ENCODE measurements around the gene MEF2D.

MEF2D gene

DNA sequence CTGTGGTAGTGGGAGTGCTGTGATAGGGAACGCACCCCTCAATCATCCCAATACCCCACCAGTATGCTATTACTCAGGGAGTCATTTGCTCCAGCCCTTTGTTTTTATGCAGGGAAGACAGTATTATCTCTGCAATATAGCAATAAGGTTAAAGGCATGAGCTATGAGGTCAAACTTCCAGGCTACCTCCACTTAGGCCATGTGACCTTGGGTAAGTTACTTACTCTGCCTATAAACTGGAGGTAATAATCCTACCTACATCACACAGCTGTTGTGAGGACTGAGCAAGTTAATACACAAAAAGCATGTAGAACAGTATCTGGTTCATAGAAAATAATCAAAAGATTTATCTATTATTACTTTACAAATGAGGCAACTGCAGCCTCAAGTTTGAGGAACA lies 30.1 kb downstream of the MEF2D start:
- H3K4me3 ChIP-seq (ENCODE audit: severe bottlenecking): no peak overlapping the region
- TF ChIP-seq, protein P1, sequence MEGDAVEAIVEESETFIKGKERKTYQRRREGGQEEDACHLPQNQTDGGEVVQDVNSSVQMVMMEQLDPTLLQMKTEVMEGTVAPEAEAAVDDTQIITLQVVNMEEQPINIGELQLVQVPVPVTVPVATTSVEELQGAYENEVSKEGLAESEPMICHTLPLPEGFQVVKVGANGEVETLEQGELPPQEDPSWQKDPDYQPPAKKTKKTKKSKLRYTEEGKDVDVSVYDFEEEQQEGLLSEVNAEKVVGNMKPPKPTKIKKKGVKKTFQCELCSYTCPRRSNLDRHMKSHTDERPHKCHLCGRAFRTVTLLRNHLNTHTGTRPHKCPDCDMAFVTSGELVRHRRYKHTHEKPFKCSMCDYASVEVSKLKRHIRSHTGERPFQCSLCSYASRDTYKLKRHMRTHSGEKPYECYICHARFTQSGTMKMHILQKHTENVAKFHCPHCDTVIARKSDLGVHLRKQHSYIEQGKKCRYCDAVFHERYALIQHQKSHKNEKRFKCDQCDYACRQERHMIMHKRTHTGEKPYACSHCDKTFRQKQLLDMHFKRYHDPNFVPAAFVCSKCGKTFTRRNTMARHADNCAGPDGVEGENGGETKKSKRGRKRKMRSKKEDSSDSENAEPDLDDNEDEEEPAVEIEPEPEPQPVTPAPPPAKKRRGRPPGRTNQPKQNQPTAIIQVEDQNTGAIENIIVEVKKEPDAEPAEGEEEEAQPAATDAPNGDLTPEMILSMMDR (IDR thresholded peaks at IDR 0.05; ENCODE audit: poor library complexity, severe bottlenecking): no peak
- peaks cover 60% of the 10 kb centered on the region for H3K36me3 ChIP-seq (ENCODE audit: low read depth)
- no peaks in the 10 kb centered on the region for H3K27me3 ChIP-seq (ENCODE audit: insufficient read depth, poor library complexity, severe bottlenecking)
- no peak overlapping the region for H3K27ac ChIP-seq (ENCODE audit: poor library complexity, severe bottlenecking)
- DNase-seq (ENCODE audit: low spot score): no peak
- ATAC-seq (ENCODE audit: low read depth): no peak
- H3K9me3 ChIP-seq (ENCODE audit: severe bottlenecking): no peaks in the 10 kb centered on the region
- peaks cover under 1% of the 10 kb centered on the region for H3K4me1 ChIP-seq (ENCODE audit: insufficient read depth, poor library complexity, severe bottlenecking)

DNA sequence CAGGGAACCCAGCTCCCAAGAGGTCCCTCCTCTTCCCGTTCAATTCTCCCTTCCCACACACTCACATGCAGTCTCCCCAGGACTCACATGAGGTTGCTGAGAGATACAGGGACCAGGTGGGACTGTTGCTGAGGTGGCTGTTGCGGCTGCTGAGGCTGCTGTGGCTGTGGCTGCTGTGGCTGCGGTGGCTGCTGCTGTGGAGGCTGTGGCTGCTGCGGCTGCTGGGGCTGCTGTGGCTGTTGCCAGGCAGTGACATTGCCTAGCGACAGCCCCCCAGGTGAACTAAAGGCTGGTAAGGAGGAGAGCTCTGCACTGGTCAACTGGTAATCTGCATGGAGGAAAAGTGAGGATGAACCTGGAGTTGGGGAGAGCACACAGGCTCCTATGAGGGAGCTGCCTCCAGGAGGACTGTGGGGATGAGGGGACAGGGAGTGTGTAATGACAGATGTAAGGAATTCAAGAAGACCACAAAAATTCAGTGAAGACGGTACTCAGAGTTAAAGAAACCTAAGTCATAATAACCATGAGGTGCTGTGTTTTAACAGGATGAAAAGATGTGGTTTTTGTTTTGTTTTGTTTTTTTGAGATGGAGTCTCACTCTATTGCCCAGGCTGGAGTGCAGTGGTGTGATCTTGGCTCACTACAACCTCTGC lies 31.8 kb downstream of the MEF2D start:
- Histone ChIP-seq H3K4me3 (ENCODE audit: severe bottlenecking) (no peak overlapping the region), H3K27ac (ENCODE audit: poor library complexity, severe bottlenecking) (no peak overlapping the region), H3K4me1 (ENCODE audit: insufficient read depth, poor library complexity, severe bottlenecking) (peaks cover 15% of the 10 kb centered on the region), H3K27me3 (ENCODE audit: insufficient read depth, poor library complexity, severe bottlenecking) (no peaks in the 10 kb centered on the region), H3K9me3 (ENCODE audit: severe bottlenecking) (no peaks in the 10 kb centered on the region), H3K36me3 (ENCODE audit: low read depth) (peaks cover 44% of the 10 kb centered on the region)
- TF ChIP-seq, protein P1 (IDR thresholded peaks at IDR 0.05; ENCODE audit: poor library complexity, severe bottlenecking): no peak
- DNase-seq (ENCODE audit: low spot score) (no peak), ATAC-seq (ENCODE audit: low read depth) (no peak)

DNA sequence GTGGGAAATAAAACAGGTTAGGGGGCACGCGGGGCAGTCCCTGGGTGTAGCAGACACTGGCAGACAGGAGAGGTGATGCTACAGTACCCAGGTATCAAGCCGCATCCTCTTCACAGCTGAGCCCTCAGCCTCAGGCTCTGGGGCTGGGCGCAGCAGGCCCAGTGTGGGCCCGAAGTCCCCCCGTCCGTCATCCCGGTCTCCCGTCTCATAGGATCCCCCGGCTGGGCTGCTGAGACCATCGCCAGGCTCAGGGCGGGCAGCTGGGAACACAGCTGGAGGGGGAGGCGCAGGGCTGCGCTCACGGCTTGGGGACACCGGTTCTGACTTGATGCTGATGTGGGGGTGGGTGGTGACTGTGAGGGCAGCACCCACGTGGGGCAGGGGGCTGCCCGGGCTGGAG lies 32.7 kb downstream of the MEF2D start:
- TF ChIP-seq, protein P1 (IDR thresholded peaks at IDR 0.05; ENCODE audit: poor library complexity, severe bottlenecking): no peak
- DNase-seq (ENCODE audit: low spot score) (no peak), ATAC-seq (ENCODE audit: low read depth) (no peak)
- Histone ChIP-seq H3K27ac (ENCODE audit: poor library complexity, severe bottlenecking) (no peak overlapping the region), H3K36me3 (ENCODE audit: low read depth) (peaks cover 34% of the 10 kb centered on the region), H3K27me3 (ENCODE audit: insufficient read depth, poor library complexity, severe bottlenecking) (no peaks in the 10 kb centered on the region), H3K4me1 (ENCODE audit: insufficient read depth, poor library complexity, severe bottlenecking) (peaks cover 24% of the 10 kb centered on the region), H3K4me3 (ENCODE audit: severe bottlenecking) (no peak overlapping the region), H3K9me3 (ENCODE audit: severe bottlenecking) (no peaks in the 10 kb centered on the region)

DNA sequence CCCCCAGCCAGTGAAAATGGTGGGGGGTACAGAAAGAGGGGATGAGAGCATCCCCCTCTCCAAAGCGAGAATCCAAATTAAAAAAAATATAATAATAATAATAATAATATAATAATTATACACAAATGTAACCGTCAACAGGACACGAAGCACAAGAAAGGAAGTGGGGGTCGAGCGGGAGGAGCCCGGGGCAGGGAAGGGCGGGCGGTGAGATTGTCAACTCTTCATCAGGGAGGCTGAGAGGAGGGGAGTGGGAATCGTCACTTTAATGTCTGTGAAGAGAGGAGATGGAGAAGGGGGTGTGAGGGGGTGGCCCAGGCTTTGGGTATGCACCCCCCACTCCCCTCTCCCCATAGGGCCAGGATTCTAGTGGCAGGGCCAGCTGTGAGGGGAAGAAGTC lies 33.2 kb downstream of the MEF2D start:
- Histone ChIP-seq H3K4me3 (ENCODE audit: severe bottlenecking) (no peak overlapping the region), H3K36me3 (ENCODE audit: low read depth) (peaks cover 30% of the 10 kb centered on the region), H3K9me3 (ENCODE audit: severe bottlenecking) (no peaks in the 10 kb centered on the region), H3K27ac (ENCODE audit: poor library complexity, severe bottlenecking) (no peak overlapping the region), H3K4me1 (ENCODE audit: insufficient read depth, poor library complexity, severe bottlenecking) (peaks cover 25% of the 10 kb centered on the region), H3K27me3 (ENCODE audit: insufficient read depth, poor library complexity, severe bottlenecking) (no peaks in the 10 kb centered on the region)
- TF ChIP-seq, protein P1 (IDR thresholded peaks at IDR 0.05; ENCODE audit: poor library complexity, severe bottlenecking): no peak
- no peak for DNase-seq (ENCODE audit: low spot score)
- ATAC-seq (ENCODE audit: low read depth): no peak

DNA sequence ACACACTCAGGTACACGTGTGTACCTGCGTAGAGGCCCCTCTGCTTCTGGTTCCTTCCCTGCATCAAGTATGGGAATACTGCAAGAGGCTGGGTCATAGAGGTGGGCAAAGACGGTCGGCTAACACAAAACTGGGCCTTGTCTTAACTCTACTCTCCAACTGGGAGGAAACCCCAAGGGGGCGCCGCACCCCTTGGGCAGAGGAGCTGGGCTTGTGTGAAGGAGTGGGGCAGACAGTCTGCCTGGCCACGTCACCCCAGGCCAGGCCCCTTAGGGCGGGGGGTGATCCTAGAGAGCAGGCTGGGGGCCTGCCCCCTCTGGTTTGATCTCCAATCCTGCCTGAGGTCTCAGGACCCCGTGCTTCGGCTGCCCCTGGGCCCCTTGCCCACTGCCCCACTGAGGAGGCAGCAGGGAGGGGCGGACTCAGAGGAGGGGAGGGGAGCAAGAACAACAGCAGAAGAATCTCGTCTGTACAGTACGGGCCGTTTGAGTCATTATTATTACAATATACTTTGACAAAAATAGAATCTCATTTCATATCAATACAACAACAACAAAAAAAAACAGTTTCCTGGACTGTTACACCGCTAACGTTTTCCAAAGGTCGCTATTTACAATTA lies 34.7 kb downstream of the MEF2D start:
- Histone ChIP-seq H3K9me3 (ENCODE audit: severe bottlenecking) (no peaks in the 10 kb centered on the region), H3K36me3 (ENCODE audit: low read depth) (peaks cover 24% of the 10 kb centered on the region), H3K4me1 (ENCODE audit: insufficient read depth, poor library complexity, severe bottlenecking) (peaks cover 31% of the 10 kb centered on the region), H3K27ac (ENCODE audit: poor library complexity, severe bottlenecking) (peak overlapping the region; percentile 58), H3K4me3 (ENCODE audit: severe bottlenecking) (no peak overlapping the region), H3K27me3 (ENCODE audit: insufficient read depth, poor library complexity, severe bottlenecking) (no peaks in the 10 kb centered on the region)
- TF ChIP-seq, protein P1 (IDR thresholded peaks at IDR 0.05; ENCODE audit: poor library complexity, severe bottlenecking): no peak
- DNase-seq (ENCODE audit: low spot score): no peak
- no peak for ATAC-seq (ENCODE audit: low read depth)
